Measurements from ENCODE around the gene SPIRE1. TPM values are rescaled to one million over a fixed set of nuclear protein-coding genes. Genes with fewer than 3 reads are reported as not detected.
"Not testable (repeated sequence)": the region's sequence is repeated elsewhere in the genome, so short reads cannot be mapped to it uniquely, and the experiment has no call there.

Gene SPIRE1
- total RNA-seq, 1 donor from 2014 or later: 20.3 TPM

DNA sequence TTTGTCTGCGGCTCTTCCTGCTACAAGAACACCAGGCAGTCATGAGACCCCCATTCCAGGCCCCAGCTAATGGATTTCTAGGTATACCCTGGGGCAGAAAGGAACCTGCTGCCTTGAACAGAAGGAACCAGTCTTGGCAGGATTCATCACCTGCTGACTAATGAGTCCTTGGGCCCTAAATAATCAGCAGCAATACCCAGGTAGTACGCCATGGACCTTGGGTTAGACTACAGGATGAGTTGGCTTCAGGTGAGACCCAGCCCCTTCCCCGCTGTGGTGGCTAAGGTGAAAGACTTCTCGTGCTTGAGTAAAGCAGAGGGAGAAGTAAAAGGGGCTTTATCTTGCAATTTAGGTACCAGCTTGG lies 105.0 kb downstream of the SPIRE1 start:
- DNase-seq: no peak

DNA sequence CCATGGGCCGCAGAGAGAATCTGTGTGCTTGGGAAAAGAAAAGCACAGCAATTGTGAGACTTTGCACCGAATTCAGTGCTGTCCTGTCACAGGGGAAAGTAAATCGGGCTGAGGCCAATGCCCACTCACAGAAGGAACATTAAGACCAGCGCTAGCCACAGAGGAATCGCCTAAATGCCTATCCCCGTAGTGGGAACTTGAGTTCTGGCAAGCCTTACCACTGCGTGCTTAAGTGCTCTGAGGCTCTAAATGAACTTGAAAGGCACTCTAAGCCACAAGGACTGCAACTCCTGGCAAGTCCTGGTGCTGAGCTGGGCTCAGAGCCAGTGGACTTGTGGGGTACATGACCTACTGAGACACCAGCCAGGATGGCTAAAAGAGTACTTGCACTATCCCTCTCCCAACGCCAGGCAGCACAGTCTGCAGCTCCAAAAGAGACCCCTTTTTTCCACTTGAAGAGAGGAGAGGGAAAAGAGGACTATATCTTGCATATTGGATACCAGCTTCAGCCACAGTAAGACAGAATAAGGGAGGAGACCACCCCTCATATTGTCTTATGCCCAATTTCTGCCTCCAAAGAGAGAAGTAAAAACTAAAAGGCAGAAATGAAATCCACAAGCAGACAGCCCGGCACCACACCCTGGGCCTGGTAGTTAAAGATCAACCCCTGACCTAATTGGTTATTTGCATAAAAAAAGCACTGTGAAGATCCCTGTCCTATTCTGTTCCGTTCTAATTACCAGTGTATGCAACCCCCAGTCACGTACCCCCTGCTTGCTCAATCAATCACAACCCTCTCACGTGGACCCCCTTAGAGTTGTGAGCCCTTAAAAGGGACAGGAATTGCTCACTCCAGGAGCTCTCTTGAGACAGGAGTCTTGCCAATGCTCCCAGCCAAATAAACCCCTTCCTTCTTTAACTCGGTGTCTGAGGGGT lies 105.7 kb downstream of the SPIRE1 start:
- not testable (repeated sequence) for DNase-seq

DNA sequence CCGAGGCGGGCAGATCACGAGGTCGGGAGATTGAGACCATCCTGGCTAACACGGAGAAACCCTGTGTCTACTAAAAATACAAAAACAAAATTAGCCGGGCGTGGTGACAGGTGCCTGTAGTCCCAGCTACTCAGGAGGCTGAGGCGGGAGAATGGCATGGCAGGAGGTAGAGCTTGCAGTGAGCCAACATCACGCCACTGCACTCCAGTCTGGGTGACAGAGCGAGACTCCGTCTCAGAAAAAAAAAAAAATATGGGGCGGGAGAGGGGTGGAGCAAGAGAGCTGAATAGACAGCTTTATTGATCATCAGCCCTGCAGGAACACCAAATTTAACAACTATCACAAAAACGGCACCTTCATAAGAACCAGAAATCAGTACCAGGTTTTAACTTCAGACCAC lies 106.4 kb downstream of the SPIRE1 start:
- not testable (repeated sequence) for DNase-seq

DNA sequence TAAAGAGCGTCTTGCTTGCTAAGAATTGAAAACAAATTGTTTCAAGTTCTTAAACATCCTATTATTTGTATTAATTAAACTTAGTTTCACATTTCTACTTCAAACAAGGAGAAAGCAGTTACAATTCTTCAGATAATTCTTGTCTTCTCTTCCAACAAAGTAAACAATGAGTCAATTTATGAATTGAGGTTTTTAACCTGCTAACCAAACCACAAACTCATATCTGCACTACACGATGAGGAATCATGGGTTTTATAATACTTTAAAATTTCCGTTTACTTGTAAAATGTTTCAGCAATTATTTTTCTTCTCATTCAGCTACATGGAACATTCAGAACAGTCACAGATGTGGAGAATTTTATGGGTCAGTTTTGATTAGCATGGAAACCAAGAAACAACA lies 114.2 kb downstream of the SPIRE1 start:
- no peak for DNase-seq

DNA sequence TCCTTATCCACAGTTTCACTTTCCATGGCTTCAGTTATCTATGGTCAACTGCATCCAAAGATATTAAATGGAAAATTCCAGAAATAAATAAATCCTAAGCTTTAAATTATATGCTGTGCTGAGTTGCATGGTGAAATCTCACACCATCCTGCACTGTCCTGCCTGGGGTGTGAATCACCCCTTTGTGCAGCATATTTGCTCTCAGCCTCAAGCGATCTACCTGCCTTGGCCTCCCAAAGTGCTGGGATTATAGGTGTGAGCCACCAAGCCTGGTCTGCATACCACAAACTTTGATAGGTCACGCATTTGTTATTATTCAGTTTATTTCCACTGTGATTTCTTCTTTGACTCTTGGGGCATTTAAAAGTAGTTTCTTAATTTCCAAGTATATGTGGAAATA lies 117.2 kb downstream of the SPIRE1 start:
- no peak for DNase-seq

DNA sequence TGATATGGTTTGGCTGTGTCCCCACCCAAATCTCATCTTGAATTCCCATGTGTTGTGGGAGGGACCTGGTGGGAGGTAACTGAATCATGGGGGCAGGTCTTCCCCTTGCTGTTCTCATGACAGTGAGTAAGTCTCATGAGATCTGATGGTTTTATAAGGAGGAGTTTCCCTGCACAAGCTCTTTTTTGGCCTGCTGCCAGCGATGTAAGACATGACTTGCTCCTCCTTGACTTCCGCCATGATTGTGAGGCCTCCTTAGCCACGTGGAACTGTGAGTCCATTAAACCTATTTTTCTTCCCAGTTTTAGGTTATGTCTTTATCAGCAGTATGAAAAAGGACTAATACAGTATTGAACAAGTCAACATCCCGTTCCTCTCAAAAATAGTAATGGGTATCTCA lies 118.7 kb downstream of the SPIRE1 start:
- not testable (repeated sequence) for DNase-seq

DNA sequence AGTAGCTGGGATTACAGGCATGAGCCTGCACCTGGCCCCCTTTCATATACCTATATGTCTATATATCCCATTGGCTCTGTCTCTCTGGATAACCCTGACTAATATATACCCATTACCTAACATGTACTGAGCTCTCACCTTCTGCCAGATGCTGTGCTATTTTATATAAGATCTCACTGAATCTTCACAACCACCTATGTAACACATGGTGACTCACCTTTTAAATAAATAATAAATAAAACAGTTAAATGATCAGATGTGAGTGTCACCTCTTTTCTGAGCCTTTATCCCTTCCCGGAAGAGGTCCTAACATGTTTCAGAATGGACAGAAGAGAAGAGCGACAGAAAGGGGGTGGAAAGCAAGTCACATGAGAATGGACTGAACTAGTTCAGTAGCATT lies 123.1 kb downstream of the SPIRE1 start:
- no peak for DNase-seq

DNA sequence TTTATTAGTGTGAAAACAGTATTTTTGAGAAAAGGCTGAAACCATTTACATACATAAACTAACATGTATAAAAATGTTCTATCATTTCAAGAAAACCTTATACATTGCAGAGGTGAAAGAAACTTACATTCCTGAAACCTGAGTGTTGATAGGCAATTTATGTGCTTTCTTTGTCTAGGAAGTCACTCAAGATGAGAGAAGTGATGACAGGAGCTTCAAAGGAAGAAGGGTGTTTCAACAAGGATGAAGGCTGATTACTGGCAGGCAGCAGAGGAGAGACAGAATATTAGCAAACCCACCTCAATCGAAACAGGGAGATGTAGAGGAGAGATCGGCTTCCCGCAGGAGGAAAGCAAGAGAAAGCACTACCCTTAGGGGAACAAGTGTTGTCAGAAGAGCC lies 125.2 kb downstream of the SPIRE1 start:
- DNase-seq: no peak

DNA sequence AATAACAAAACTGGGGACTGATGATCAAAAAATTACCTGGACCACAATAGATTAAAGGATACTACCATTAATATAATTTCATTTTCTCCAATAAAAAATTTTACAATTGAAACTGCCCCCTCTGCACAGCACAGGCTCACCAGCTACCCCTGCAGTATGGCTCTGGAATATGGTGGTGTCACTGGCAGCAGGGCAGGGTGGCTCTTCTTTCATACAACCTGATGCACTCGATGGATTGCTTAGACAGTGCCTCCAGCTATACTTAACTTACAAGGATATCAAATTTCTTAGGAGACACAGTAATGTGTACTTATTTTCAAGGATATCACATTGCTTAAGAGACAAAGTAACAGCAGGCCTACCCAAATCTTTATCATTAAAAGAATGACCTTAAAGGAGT lies 126.2 kb downstream of the SPIRE1 start:
- DNase-seq: no peak

DNA sequence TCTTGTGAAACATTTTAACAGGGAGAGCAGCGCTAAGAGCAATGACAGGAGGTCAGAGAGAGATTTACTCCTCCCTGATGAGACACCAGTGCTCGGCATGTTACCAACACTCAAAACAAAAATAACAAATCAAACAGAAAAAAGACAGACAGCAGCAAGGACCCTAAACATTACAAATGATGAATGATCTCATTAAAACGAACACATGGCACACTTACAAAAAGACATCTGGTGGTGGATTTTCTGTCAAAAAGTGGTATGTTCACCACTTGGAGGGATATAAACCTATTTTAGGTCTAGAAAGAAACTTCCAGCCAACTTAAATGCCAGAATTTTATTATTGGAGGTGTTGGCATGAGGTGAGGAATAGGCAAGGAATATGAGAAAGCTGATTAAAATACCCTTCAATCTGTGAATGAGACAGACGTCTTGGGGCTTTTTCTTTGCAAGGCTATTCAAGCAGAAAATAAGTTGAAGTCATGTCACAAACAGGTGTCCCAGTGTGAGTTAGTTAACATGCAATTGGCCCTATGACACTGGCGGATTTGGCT lies 137.4 kb downstream of the SPIRE1 start:
- no peak for DNase-seq

DNA sequence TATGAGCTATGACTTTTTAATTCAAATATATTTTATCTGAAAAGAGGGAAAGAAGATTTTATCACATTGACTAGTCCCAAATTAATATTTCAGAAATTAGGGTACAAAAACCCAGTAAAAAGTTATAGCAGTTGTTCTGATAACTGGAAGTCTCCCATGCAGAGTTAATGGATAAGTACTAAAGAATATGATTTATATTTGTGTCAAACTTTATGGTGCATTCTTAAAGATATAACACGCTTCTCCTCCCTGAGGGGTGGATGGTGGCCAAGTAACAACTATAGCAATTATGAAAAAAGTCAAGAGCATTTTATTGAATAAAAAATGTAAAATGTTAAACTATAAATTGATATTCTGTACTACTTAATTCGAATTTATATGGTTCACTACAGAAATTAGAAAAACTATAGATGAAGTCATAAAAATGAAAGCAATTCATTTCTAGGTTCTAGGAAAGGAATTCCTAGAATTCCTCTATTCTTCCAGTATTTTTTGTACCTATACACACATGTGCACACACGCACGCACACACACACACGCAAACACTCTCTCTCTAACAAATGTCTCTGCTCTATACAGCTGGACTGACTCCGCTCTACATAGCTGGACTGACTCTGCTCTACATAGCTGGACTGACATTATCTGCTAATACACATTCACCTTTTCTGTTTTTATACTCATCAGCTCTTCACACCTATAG lies 138.9 kb downstream of the SPIRE1 start:
- no peak for DNase-seq

DNA sequence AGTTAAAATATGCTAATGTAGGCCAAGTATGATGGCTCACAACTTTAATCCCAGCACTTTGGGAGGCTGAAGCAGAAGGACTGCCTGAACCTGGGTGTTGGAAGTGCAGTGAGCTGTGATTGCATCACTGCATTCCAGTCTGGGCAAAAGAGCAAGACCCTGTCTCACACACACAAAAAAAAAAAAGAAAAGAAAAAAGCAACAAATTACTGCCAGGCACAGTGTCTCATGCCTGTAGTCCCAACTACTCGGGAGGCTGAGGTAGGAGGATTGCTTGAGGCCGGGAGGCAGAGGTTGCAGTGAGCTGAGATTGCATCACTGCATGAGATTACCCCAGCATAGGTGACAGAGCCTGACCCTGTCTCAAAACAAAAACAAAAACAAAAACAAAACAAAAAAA lies 139.6 kb downstream of the SPIRE1 start:
- DNase-seq: no peak

DNA sequence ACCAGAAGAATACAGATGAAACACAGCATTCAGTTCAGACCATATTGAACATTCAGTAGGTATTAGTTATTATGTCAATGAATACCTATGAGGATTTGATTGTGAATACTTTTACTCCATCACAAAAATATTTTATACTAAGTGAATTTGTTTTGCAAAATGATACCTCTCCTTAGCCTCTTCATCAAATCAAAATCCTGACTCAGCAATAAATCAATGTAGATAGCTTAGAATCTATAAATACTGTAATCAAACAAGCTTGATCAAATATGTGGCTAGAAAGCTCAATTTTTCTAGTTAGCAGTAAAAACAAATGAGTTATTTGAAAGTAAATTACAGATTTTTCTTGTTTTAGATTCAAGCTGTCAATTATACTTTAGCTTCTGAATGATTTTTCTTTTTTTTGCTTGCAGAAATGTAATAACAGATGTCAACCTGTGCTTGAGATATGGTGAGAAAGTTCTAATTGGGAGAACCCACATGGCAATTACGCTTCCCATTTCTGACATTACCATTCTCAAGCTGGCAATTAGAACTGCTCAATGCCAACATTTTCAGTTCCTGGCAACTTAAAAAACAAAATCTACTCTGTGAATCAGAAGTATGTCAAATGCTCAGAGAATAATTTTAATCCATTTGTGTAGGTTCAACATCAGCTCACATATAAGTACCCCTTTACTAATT lies 140.6 kb downstream of the SPIRE1 start:
- no peak for DNase-seq

DNA sequence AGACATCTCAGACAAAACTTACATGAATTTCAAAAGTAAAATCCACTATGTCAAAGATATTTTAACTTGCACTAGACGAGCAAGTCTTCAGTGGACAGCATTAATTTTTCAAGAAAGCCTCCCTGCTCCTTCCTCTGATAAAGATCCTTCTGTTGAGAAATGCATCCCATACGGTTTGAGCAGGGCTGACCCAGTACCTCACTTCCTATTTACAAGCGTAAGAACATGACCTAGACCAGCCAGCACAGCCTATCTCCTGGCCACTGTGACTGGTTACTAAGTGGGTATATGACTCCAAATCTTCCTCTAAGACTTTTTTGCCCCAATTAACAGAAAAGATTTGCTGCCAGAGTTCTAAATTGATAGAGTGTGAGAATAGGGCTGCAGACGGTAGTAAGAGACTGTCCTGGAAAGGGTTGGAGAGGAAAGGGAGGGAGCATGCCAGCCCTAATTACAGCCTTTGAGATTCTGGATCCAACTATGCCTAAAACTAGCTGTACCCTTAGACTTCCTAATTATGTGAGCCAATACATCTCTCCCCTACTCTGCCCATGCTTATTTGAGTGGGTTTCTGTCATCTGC lies 141.8 kb downstream of the SPIRE1 start:
- no peak for DNase-seq

DNA sequence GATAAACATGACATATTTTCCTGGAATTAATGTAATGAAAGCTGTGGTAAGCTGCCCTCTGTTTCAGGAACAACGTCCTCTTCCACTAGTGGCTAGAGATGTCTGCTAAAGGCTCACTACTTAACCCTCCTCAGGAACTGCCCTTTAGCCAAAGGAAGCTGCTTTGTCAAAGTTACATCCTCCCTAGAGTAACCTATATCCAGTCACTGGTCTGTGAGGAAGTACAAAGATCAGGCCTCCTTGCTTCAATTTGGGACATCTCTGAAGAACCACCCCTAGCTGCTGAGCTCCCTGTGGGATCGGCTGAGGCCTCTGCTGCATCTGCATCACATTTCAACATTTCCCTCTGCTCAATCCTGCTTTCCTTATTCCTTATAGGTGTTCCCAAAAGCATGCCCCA lies 142.4 kb downstream of the SPIRE1 start:
- DNase-seq: no peak

DNA sequence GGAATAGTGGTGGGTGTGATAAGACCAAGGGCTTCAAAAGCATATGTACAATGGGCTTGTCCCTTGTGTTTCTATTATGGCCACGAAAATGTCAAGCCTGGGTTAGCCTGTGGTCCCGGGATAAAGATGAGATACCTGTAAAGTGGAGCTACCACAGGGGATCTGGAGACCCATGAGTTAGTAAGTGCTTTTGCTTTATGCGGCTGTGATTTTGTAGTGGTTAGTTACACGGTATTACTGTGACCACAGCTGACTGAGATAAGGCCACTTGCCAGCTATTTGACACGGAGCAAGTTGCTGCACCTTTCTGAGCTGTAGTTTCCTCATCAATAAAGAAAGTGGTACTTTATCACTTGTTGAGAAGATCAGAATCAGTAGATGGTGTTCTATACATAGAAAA lies 150.9 kb downstream of the SPIRE1 start:
- no peak for DNase-seq

DNA sequence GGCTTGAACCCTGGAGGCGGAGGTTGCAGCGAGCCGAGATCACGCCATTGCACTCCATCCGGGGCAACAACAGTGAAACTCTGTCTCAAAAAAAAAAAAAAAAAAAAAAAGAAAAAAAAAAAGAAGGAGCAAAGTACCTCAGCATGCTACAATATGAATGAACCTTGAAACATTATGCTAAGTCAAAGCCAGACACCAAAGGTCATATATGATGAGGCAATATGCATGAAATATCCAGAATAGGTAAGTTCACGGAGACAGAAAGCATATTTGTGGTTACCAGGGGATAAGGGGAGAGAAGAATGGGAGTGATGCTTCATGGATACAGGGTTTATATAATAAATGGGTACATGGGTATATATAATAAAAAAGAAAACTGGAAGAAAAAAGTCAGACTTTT lies 156.9 kb downstream of the SPIRE1 start:
- no peak for DNase-seq

DNA sequence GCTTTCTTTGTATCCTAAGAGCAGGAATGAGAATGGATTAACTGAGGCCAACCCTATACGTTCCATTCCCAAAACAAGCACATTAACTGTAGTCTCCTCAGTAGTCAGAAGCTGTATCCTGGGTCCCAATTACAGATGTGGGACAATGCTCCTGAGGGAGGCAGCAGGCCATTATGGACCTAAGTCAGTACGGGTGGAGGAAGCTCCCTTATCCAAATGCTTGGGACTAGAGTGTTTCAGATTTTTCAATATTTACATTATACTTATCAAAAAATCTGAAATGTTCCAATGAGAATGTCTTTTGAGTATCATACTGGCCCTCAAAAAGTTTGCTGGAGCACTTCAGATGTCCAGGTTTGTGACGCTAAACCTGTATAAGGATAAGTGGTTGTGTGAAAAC lies 160.1 kb downstream of the SPIRE1 start:
- no peak for DNase-seq

DNA sequence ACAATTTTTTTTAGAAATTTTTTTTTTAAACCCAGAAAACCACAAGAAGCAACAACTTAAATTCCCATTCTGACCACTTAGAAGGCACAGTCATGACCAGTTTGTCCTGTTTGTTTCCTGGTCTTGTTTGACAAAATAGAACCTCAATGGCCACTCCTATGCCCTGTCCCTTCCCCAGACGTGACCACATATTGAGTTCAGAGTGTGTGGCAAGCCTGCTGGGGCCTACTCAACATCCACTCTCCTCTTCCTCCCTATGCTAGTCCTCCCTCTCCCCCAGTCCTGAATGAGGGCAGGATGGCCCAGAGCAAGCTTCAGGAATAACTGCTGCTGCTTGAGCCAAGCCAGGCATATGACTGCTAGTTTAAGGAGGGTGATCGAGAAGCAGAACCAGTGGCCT lies 160.6 kb downstream of the SPIRE1 start:
- no peak for DNase-seq

DNA sequence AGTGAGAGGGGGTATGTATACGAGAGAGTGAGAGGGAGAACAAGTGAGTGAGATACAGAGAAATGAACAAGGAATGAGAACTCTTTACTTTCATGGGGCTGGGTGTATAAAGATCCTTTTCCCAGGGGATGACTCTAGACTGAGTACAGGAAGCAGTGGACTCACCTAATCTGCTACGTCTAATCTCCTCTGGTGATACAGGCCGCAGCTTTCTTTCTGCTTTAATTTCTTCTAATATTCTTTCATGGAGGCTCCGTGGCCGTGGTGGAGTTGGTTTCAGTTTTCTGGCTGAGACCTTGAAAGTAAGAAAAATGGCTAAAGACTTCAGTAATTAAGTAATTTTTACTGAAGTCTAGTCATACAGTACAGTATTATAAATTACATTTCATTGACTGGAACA lies 165.0 kb downstream of the SPIRE1 start:
- no peak for DNase-seq

DNA sequence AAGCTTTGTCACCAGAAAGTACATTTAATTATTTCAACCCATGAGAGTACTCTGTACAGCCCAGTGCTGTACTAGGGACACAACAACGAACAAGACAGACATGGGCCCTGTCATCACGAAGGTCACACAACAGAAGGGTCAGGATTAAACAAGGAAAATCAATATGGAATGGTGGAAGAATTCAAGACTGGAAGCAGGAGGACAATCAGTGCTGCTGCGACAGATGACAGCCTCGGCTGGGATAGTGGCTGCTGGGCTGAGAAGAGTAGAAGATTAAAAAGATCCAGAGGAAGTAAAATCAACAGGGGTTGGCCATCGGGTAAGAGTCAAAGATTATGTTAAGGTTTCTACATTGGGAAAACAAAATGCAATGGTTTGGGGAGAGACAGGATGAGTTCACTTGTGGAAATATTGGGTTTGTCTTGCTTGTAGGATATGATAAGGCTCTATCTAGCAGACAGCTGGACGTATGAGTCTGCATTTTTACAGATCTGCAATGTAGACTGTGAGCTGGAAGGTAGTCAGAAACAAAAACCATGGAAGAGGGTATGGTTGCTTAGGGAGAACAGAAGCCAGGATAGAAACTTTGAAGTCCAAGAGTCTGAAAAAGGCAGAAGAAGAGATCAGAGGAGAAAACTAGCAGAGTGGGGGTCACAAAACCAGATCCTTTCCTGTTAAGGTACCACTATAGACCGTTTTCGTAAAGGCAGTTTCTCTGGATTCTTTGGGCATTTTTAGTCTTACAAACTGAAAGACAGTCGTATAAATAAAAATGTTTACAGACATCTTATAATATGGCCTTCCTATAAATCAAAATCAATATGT lies 166.1 kb downstream of the SPIRE1 start:
- no peak for DNase-seq
